Natural killer cell (primary cell): ENCODE data around the gene SENP7. TPM values are rescaled to one million over a fixed set of nuclear protein-coding genes. Genes with fewer than 3 reads are reported as not detected.

ENCODE experiments used
- ATAC-seq, 3 donors: fragments of 150-1000 bp in 2 of 3; fragments of 200-7000 bp in 1 of 3; cut with Tn5 transposase; 1 replicate in 1 of 3; 2 replicates in 2 of 3; pipeline ENCODE4 v1.10.0; 2021; ENCODE audit warnings: mild to moderate bottlenecking in 2 of 3, moderate library complexity in 2 of 3
- DNase-seq, 2 donors: peaks; one replicate each; pipeline versions ENCODE4 v3.0.0 to v3.0.0-alpha.2; 2013 to 2021; ENCODE audit warnings: mixed read lengths in 1 of 2
- H3K27ac ChIP-seq: one replicate; pipeline ENCODE4 v1.5.1; 2013; ENCODE audit warnings: mild to moderate bottlenecking, low read length
- H3K27me3 ChIP-seq: one replicate; pipeline ENCODE4 v1.6.1; 2013; ENCODE audit warnings: low read length; ENCODE audit not compliant: control insufficient read depth, insufficient read depth
- H3K36me3 ChIP-seq: one replicate; pipeline ENCODE4 v1.6.1; 2013; ENCODE audit warnings: low read length; ENCODE audit not compliant: control insufficient read depth, insufficient read depth
- H3K4me1 ChIP-seq: one replicate; pipeline ENCODE4 v1.6.1; 2013; ENCODE audit warnings: low read length; ENCODE audit not compliant: control insufficient read depth, insufficient read depth
- H3K4me3 ChIP-seq: one replicate; pipeline ENCODE4 v1.5.1; 2013; ENCODE audit warnings: low read length
- H3K9me3 ChIP-seq: one replicate; pipeline ENCODE4 v1.6.1; 2013; ENCODE audit warnings: low read length; ENCODE audit not compliant: control insufficient read depth, insufficient read depth
- H3K27ac Mint-ChIP-seq, 2 donors: one replicate each; pipeline ENCODE4 v1.8.0; 2022; ENCODE audit warnings: mild to moderate bottlenecking in 2 of 2, mixed read lengths in 2 of 2, moderate library complexity in 1 of 2
- H3K27me3 Mint-ChIP-seq, 2 donors: one replicate each; pipeline ENCODE4 v1.8.0; 2022; ENCODE audit warnings: low read depth in 2 of 2, mixed read lengths in 2 of 2
- H3K36me3 Mint-ChIP-seq: one replicate; pipeline ENCODE4 v1.8.0; 2022; ENCODE audit warnings: mixed read lengths
- H3K4me1 Mint-ChIP-seq, 2 donors: one replicate each; pipeline ENCODE4 v1.8.0; 2022; ENCODE audit warnings: mixed read lengths in 2 of 2
- H3K4me3 Mint-ChIP-seq: one replicate; pipeline ENCODE4 v1.8.0; 2022; ENCODE audit warnings: mild to moderate bottlenecking, moderate library complexity, mixed read lengths
- H3K9me3 Mint-ChIP-seq, 2 donors: one replicate each; pipeline ENCODE4 v1.8.0; 2022; ENCODE audit warnings: mixed read lengths in 2 of 2
- CTCF ChIP-seq: fragments of 200-600 bp; IDR thresholded peaks from one replicate; pipeline ENCODE4 v1.8.0; 2022; ENCODE audit warnings: antibody characterized with exemption
- WGBS: methylation state at CpG from one replicate; pipeline ENCODE4 v1.1.7; 2013; ENCODE audit warnings: missing lambda C conversion rate; ENCODE audit not compliant: insufficient coverage; 5-methylcytosine and 5-hydroxymethylcytosine counted together
- intact Hi-C: fragments of 100-400 bp; cut with micrococcal nuclease; formaldehyde crosslinking; loops from one replicate; pipeline ENCODE4 v1.14.2; 2022
- total RNA-seq, 4 donors: library from RNA; stranded (reverse); fragments of 120-200 nt in 1 of 4; gene quantifications; one replicate each; pipeline versions ENCODE4 v1.2.3 to v1.2.4, GENCODE V29; 2013 to 2022

SENP7 gene
- total RNA-seq, 3 donors from 2014 or later (not counting 1 experiment from before 2014, with no cell fraction given): 41.4 to 60.6 (median 52.7) TPM

- H3K27me3 ChIP-seq: no peaks in the 10 kb centered on the region
- no peaks in the 10 kb centered on the region for H3K36me3 ChIP-seq
- Mint-ChIP-seq H3K27me3 (no peaks in the 10 kb centered on the region), H3K27ac (no peak overlapping the region), H3K9me3 (peaks cover 12 to 13% of the 10 kb centered on the region in 2 donors), H3K36me3 (peaks cover 22% of the 10 kb centered on the region), H3K4me1 (no peaks in the 10 kb centered on the region), H3K4me3 (no peak overlapping the region)
- H3K4me3 ChIP-seq: no peak overlapping the region
- no peaks in the 10 kb centered on the region for H3K4me1 ChIP-seq
- DNase-seq (no peak), ATAC-seq (no peak)
- intact Hi-C loops: no loop called here
- no peak for TF ChIP-seq CTCF
- 64% methylated on average over 5 of the region's 5 CpGs for WGBS
- H3K9me3 ChIP-seq: peaks cover 12% of the 10 kb centered on the region
- no peak overlapping the region for H3K27ac ChIP-seq
Observed at GRCh38 chr3:101303089-101303731, 209.8 kb downstream of the SENP7 start.

- 97% methylated on average over 8 of the region's 8 CpGs for WGBS
- TF ChIP-seq CTCF: no peak
- Histone ChIP-seq H3K4me1 (no peaks in the 10 kb centered on the region), H3K9me3 (peaks cover 7% of the 10 kb centered on the region), H3K27ac (no peak overlapping the region), H3K36me3 (no peaks in the 10 kb centered on the region), H3K4me3 (no peak overlapping the region), H3K27me3 (no peaks in the 10 kb centered on the region)
- H3K9me3 Mint-ChIP-seq: peaks cover 22 to 25% of the 10 kb centered on the region in 2 donors
- no peak for ATAC-seq
- H3K4me1 Mint-ChIP-seq: no peaks in the 10 kb centered on the region
- peaks cover 36% of the 10 kb centered on the region for H3K36me3 Mint-ChIP-seq
- DNase-seq: no peak
- no peaks in the 10 kb centered on the region for H3K27me3 Mint-ChIP-seq
- intact Hi-C loops: no loop called here
- H3K4me3 Mint-ChIP-seq: no peak overlapping the region
- no peak overlapping the region for H3K27ac Mint-ChIP-seq
Observed at GRCh38 chr3:101300073-101300472, 212.9 kb downstream of the SENP7 start.

GRCh38 chr3:101292027-101292426, 221.0 kb downstream of the SENP7 start:
- no peaks in the 10 kb centered on the region for H3K4me1 ChIP-seq
- no peaks in the 10 kb centered on the region for H3K36me3 ChIP-seq
- no peak overlapping the region for H3K27ac Mint-ChIP-seq
- H3K9me3 ChIP-seq: no peaks in the 10 kb centered on the region
- DNase-seq: no peak
- H3K4me3 Mint-ChIP-seq: no peak overlapping the region
- H3K27me3 ChIP-seq: no peaks in the 10 kb centered on the region
- intact Hi-C loops: no loop called here
- H3K27me3 Mint-ChIP-seq: no peaks in the 10 kb centered on the region
- peaks cover 20% of the 10 kb centered on the region for H3K36me3 Mint-ChIP-seq
- TF ChIP-seq CTCF: no peak
- no peak overlapping the region for H3K27ac ChIP-seq
- no peaks in the 10 kb centered on the region for H3K4me1 Mint-ChIP-seq
- H3K4me3 ChIP-seq: no peak overlapping the region
- no peak for ATAC-seq
- peaks cover 7 to 17% of the 10 kb centered on the region in 2 donors for H3K9me3 Mint-ChIP-seq

GRCh38 chr3:101288294-101288693, 224.7 kb downstream of the SENP7 start:
- Mint-ChIP-seq H3K4me1 (no peaks in the 10 kb centered on the region), H3K27me3 (no peaks in the 10 kb centered on the region), H3K27ac (no peak overlapping the region), H3K9me3 (peaks cover 3 to 7% of the 10 kb centered on the region in 2 donors), H3K4me3 (no peak overlapping the region), H3K36me3 (peaks cover 12% of the 10 kb centered on the region)
- intact Hi-C loops: no loop called here
- Histone ChIP-seq H3K27me3 (no peaks in the 10 kb centered on the region), H3K4me1 (no peaks in the 10 kb centered on the region), H3K27ac (no peak overlapping the region), H3K9me3 (no peaks in the 10 kb centered on the region), H3K4me3 (no peak overlapping the region), H3K36me3 (no peaks in the 10 kb centered on the region)
- no peak for TF ChIP-seq CTCF
- WGBS: 81% methylated on average over 2 of the region's 2 CpGs
- DNase-seq: no peak
- no peak for ATAC-seq
